ENCODE results near the gene COPZ2.

DNA sequence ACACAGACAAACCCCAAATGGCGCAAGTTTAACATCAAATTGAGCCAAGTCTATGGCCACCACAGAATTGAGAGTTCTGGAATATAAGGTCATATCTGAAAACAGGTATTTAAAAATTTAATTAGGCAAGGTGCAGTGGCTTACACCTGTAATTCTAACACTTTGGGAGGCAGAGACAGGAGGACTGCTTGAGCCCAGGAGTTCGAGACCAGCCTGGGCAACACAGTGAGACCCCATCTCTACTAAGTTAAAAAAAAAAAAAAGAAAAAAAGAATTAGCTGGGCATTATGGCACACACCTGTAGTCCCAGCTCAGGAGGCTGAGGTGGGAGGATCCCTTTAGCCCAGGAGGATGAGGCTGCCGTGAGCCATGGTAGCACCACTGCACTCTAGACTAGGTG, 29.6 kb upstream of the COPZ2 start:
- TF ChIP-seq CTCF (IDR thresholded peaks at IDR 0.05) (no peak), EZH2 (IDR thresholded peaks at IDR 0.05; ENCODE audit: borderline replicate concordance, insufficient read depth, low read depth, low read length, poor library complexity, severe bottlenecking) (no peak)
